Measurements from ENCODE around the gene ACYP2.
"Not testable (repeated sequence)": the region's sequence is repeated elsewhere in the genome, so short reads cannot be mapped to it uniquely, and the experiment has no call there.

ACYP2 gene

DNA sequence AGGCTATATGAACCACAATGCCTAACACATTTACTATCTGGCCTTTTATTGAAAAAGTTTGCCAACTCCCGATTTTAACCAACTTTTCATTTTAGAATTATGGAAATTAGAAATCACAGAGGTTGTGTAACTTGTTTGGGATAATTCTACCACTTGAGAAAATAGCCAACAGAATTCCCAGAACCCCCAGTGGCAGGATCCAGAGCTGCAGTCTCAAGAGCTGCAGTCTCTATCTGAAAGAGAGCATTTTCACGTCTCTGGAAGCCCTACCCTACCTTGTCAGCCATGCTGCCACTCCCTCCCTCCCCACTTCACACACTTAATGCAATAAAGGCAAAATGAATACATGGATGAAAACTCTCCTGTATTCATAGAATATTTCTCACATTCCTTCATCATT is 164.0 kb downstream of the ACYP2 start:
- DNase-seq = no peak

DNA sequence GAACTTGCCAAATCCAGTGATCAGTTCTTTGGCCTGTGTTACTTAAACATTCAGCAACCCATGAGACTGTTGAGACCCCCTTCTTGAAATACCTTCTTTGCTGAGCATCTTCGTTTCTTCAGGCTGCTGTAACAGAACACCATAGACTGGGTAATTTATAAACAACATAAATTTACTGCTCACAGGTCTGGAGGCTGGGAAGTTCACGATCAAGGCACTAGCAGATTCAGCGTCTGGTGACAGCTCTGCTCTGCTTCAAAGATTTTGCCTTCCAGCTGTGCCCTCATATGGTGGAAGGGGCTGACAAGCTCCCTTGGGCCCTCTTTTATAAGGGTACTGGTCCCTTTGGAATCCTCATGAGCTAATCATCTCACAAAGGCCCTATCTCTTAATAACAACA is 169.4 kb downstream of the ACYP2 start:
- DNase-seq = no peak

GRCh38 chr2:54285451-54285850 is 170.0 kb downstream of the ACYP2 start:
- DNase-seq = no peak

DNA sequence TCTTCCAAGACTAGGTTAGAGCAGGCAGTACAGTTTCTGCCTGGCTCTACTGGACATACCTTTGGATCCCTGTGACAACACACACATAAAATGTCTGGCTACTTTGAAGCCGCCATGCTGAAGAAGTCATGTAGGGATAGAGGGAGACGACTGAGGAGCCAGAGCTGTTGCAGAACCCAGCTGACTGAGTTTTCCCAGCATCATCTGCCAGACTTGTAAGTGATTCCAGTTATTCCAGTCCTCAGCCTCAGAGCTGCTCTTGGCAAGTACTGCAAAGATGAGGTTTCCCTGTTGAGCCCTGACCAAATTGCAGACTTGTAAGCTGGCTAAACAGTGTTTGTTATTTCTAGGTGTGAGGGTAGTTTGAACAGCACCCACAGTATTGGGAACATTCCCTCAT is 172.1 kb downstream of the ACYP2 start:
- DNase-seq = no peak

- no peak for DNase-seq
Observed at GRCh38 chr2:54289917-54290316, 174.5 kb downstream of the ACYP2 start.

- no peak for DNase-seq
Observed at GRCh38 chr2:54290356-54291025, 175.1 kb downstream of the ACYP2 start.

DNA sequence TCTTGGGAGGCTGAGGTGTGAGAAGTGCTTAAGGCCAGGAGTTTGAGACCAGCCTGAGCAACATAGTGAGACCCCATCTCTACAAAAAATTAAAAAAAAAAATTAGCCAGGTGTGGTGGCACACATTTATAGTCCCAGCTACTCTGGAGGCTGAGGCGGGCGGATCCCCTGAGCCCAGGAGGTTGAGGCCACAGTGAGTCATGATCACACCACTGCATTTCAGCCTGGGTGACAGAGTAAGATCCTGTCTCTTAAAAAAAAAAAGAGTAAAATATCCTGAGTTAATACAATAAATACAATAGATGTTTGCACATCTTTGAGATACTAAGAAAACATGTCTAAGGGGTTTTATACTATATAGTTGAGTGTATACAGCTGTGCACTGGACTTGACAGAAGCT is 179.2 kb downstream of the ACYP2 start:
- DNase-seq = not testable (repeated sequence)

DNA sequence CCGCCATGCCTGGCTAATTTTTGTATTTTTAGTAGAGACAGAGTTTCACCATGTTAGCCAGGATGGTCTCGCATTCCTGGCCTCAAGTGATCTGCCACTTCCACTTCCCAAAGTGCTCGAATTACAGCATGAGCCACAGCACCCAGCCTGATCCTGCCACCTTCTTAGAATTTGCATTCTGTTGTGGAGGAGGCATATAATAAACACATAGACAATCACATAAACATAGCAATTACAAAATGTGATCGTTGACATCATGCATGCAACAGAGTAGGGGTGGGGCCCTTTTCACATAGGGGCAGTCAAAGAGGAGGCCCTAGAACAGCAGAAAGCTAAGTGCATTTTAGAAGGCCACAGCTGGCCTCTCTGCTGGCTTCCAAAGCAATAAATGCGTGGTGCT is 180.5 kb downstream of the ACYP2 start:
- no peak for DNase-seq

DNA sequence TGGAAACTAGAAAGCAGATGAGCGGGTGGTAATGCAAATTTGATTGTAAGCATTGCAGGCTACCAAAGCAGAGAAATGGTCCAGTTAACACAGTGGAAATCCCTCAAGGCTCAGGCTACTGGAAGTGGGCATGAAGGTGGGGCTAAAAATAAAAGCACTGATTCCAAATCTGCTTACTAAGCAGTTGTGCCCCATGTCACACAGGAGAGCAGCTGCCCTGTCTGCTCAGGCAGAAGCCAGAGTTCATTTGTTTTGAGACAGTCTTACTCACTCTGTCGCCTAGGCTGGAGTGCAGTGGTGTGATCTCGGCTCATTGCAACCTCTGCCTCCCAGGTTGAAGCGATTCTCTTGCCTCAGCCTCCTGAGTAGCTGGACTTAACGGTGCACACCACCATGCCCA is 183.1 kb downstream of the ACYP2 start:
- no peak for DNase-seq

- DNase-seq = no peak
Observed at GRCh38 chr2:54303631-54304030, 188.2 kb downstream of the ACYP2 start.

DNA sequence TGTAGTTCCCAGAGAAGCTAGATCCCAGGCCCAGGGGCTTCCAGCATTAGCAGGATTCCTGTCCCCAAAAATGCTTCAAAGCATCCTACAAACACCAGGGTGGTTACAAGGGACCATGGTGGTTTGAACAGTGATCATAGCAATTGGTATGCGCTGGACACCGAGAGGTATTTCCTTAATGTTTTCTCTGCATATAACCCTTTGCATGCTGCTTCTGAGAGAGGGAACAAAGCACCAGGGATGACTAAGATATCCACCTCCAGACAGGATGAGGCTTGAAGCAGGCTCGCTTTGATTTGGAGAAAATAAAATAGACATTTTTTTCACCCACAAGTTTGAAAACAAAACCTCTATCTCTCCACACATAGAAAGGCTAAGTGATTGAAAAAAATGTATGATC is 191.1 kb downstream of the ACYP2 start:
- DNase-seq = no peak

DNA sequence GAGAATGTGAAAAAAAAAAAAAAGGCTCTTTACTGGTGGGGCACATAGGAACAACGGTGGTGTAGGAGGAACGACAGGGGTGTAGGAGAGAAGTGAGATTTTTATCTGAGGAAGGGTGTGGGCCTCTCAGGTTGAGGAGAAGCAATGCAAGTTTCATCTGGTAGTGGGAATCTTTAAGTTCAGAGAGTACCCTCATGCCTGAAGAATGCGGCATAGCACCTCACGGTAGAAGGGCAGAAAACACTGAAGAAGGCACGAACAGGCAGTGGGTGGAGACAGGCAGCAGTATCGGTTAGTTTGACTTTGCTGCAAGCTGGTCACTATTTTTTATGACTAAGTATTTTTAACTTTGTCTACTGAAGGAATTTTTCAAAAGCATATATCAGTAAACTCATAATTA is 192.8 kb downstream of the ACYP2 start:
- DNase-seq = no peak

DNA sequence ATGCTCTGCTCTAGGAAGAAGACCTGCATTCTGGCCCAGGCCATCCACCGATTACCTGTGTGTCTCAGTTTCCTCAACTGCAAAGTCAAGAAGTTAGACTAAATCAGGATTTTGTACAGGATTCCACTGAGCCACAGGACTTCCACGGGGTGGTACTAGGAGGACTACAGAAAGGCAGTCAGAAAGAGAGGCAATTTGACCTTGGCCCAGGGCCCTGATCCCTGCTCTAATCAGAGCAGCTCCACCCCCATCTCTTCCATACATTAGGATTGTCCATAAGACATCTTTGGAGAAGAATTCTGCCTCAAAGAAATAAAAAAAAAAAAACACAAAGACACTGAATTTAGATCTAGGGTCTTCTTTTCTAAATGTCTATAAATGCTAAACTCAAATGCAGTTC is 193.4 kb downstream of the ACYP2 start:
- DNase-seq = no peak

DNA sequence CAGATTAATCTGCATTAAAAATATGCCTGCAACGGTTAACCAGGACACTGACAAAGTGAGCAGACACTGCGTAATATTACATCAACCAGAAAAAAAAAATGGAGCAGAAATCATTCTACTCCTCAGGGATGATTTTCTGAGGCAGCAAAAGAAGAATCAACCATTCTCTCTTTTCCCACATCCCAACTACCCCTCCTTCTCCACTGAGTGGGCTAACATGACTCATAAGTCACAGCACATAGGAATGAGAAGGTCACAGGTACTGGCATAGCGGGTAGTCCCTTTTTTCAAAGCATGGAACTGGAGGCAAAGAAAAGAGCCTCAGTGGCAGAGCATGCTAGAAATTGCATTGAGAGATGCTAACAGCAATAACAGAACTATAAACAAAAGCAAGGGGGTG is 194.9 kb downstream of the ACYP2 start:
- DNase-seq = no peak

DNA sequence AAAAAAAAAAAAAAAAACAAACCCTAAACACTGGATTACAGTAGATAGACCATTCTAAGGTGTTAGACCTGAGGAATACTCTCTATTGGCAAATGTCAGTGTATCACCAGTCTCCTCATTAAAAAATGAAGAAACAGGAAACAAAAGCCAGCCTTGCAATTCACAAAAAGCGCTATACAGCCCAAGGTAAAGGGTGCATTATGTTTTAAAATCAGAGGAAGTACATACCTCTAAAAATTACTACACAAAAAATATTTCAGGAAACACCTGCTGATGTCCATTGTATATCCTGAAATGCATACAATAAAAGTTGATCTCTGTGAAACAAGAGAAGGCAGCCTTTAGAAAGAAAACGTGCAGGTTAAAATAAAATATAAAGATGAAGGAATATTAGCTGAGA is 195.5 kb downstream of the ACYP2 start:
- no peak for DNase-seq

- no peak for DNase-seq
Observed at GRCh38 chr2:54313147-54313546, 197.7 kb downstream of the ACYP2 start.

DNA sequence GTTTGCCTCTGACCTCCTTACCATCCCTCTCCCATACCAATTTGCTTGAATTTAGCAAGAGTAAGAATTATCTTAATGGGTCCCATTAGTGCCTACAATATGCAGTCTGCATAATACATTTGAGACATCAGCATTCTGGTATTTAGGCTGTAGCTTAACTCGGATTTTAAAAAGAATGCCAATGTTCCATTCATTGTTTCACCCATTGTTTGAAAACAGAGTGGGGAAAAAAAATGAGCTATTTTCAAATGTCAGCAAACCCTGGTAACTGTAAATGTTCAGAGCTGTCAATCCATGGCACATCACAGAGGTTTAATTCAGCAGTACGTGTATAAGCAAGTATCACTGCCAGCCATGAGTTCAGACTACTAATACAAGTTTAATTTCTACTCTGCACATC is 202.6 kb downstream of the ACYP2 start:
- DNase-seq = no peak

GRCh38 chr2:54318821-54319220 is 203.4 kb downstream of the ACYP2 start:
- DNase-seq = no peak

DNA sequence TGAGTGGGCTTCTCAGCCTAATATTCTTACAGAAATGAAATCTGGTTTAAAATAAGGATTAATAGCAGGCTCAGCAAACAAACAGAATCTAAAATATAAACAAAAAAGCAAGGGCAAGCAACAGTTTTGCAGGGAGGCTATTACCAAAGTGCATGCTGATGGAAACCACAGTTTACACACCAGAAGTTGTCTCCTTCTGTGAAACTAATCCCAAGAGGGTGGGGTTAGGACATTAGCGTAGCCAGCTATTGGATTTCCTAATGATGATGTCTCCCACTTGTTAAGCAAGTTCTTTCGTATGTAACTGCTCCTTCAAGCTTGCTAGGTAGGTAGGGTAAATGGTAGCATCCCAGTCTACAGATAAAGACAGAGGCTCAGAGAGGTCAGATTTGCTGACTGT is 205.6 kb downstream of the ACYP2 start:
- no peak for DNase-seq

DNA sequence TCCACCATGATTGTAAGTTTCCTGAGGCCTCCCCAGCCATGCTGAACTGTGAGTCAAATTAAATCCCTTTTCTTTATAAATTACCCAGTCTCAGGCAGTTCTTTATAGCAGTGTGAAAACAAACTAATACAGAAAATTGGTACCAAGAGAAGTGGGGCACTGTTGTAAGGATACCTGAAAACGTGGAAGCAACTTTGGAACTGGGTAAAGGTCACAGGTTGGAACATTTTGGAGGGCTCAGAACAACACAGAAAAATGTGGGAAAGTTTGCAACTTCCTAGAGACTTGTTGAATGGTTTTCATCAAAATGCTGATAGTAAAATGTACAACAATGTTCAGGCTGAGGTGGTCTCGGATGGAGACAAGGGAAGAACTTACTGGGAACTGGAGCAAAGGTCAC is 209.1 kb downstream of the ACYP2 start:
- DNase-seq = not testable (repeated sequence)

- no peak for DNase-seq
Observed at GRCh38 chr2:54325148-54325547, 209.7 kb downstream of the ACYP2 start.

DNA sequence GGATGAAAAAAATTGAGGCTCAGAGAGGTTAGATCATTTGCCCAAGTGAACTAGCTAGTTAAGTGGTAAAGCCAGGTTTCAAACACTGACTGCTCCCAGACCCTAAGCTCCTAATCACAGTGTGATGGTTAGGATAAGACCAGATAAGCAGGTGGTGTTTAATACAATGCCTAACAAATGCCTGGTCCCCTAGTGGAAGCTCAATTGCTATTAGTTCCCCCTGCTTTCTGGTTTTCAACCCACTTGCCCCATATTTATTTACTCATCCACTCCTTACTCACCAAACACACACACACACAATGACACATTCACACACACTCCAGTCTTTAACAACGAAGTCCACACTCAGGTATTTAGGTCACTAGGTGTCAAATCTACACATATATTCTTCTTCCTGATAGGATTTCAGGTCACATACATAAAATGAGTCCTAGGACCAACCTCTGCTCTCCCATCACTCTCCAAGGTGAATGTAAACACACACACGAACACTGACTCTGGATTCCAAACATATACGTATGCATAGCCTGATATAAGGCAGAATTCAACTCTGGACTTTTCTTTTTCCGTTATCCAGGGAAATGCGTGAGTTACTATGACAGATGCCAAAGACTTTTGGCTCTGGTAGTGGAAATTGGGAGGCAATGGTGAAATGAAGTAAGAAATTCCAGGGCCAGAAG is 214.2 kb downstream of the ACYP2 start:
- DNase-seq = no peak

GRCh38 chr2:54330162-54330925 is 214.9 kb downstream of the ACYP2 start:
- DNase-seq = peak; percentile 93

Data from NCI-H1092 (cell line).